Measurements from ENCODE around the gene HAGH. TPM values are rescaled to one million over a fixed set of nuclear protein-coding genes. Genes with fewer than 3 reads are reported as not detected.

The HAGH gene
- total RNA-seq, 1 experiment from 2014 or later, result 48.1 TPM

DNA sequence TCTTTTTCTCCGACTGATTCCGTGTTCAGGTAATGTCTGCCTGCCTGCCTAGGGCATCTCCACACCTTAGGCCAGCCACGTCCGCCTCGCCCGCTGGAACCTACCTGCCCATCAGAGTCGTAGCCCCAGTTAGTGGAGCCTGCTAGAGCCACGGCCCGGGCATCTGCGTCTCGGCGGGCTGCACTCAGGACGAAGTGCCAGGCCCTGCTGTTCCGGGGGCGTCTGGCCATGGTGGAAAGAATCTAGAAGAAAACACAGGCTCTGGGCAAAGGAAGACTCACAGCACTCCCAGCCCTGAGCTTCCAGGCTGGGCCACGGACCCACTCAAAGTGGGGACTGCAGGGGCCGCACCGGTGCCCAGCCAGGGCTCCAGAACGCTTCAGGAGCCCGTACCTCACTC is 45.4 kb downstream of the HAGH start:
- H3K9me3 ChIP-seq, result no peaks in the 10 kb centered on the region
- H3K4me3 Mint-ChIP-seq (ENCODE audit: unreplicated experiment), result peak overlapping the region; percentile 86
- BruUV-seq (replicated peaks), result no TSS peak
- peaks cover 7% of the 10 kb centered on the region for H3K4me1 ChIP-seq
- ChIA-PET POLR2A (interaction anchor here (1.8 kb wide), 1 partner anchor 183 kb away, joined by 36 read pairs; the partner anchor contains the start of gene RPS2), CTCF (no interaction called here)
- H3K4me1 Mint-ChIP-seq (ENCODE audit: low read depth, unreplicated experiment), result peaks cover 8% of the 10 kb centered on the region
- H3K27me3 ChIP-seq (replicated peaks; ENCODE audit: control insufficient read depth, insufficient read depth, low read length), result no peaks in the 10 kb centered on the region
- peaks cover 2% of the 10 kb centered on the region; the same call in 1 of the 2 replicates for H3K36me3 ChIP-seq (ENCODE audit: control insufficient read depth, insufficient read depth, low read length)
- peak overlapping the region; percentile 92 for H3K4me3 ChIP-seq (ENCODE audit: low read depth, low read length)
- H3K27ac Mint-ChIP-seq (ENCODE audit: unreplicated experiment), result peak overlapping the region; percentile 81
- DNase-seq, result no peak
- TF ChIP-seq, protein P1, sequence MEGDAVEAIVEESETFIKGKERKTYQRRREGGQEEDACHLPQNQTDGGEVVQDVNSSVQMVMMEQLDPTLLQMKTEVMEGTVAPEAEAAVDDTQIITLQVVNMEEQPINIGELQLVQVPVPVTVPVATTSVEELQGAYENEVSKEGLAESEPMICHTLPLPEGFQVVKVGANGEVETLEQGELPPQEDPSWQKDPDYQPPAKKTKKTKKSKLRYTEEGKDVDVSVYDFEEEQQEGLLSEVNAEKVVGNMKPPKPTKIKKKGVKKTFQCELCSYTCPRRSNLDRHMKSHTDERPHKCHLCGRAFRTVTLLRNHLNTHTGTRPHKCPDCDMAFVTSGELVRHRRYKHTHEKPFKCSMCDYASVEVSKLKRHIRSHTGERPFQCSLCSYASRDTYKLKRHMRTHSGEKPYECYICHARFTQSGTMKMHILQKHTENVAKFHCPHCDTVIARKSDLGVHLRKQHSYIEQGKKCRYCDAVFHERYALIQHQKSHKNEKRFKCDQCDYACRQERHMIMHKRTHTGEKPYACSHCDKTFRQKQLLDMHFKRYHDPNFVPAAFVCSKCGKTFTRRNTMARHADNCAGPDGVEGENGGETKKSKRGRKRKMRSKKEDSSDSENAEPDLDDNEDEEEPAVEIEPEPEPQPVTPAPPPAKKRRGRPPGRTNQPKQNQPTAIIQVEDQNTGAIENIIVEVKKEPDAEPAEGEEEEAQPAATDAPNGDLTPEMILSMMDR (IDR thresholded peaks at IDR 0.05; ENCODE audit: insufficient read depth in 1 of 2, low read depth in 1 of 2, low read length in 1 of 2, severe bottlenecking in 1 of 2, unreplicated experiment in 1 of 2), result no peak
- intact Hi-C loops (cut with micrococcal nuclease; ENCODE audit: unreplicated experiment), result loop anchor here (5.0 kb wide), 1 partner anchor 41 kb away; no protein-coding TSS in a partner anchor
- no peaks in the 10 kb centered on the region for H3K27me3 Mint-ChIP-seq (ENCODE audit: insufficient read depth, unreplicated experiment)
- H3K9me3 Mint-ChIP-seq (ENCODE audit: unreplicated experiment), result no peaks in the 10 kb centered on the region
- H3K36me3 Mint-ChIP-seq (ENCODE audit: insufficient read depth, unreplicated experiment), result peaks cover 74% of the 10 kb centered on the region

GRCh38 chr16:1780677-1781072 is 46.0 kb downstream of the HAGH start:
- Mint-ChIP-seq H3K4me1 (ENCODE audit: low read depth, unreplicated experiment) (peaks cover 8% of the 10 kb centered on the region), H3K36me3 (ENCODE audit: insufficient read depth, unreplicated experiment) (peaks cover 80% of the 10 kb centered on the region), H3K27me3 (ENCODE audit: insufficient read depth, unreplicated experiment) (no peaks in the 10 kb centered on the region), H3K9me3 (ENCODE audit: unreplicated experiment) (no peaks in the 10 kb centered on the region), H3K27ac (ENCODE audit: unreplicated experiment) (peak overlapping the region; percentile 81), H3K4me3 (ENCODE audit: unreplicated experiment) (peak overlapping the region; percentile 86)
- Histone ChIP-seq H3K4me1 (peaks cover 7% of the 10 kb centered on the region), H3K9me3 (no peaks in the 10 kb centered on the region), H3K4me3 (ENCODE audit: low read depth, low read length) (no peak overlapping the region), H3K36me3 (ENCODE audit: control insufficient read depth, insufficient read depth, low read length) (peaks cover 2% of the 10 kb centered on the region; the same call in 1 of the 2 replicates), H3K27me3 (replicated peaks; ENCODE audit: control insufficient read depth, insufficient read depth, low read length) (no peaks in the 10 kb centered on the region)
- ChIA-PET POLR2A (no interaction called here), CTCF (no interaction called here)
- DNase-seq, result no peak
- TSS peak; percentile 47 for BruUV-seq (replicated peaks)
- intact Hi-C loops (cut with micrococcal nuclease; ENCODE audit: unreplicated experiment), result loop anchor here (5.0 kb wide), 1 partner anchor 42 kb away; no protein-coding TSS in a partner anchor
- TF ChIP-seq, protein P1 (IDR thresholded peaks at IDR 0.05; ENCODE audit: insufficient read depth in 1 of 2, low read depth in 1 of 2, low read length in 1 of 2, severe bottlenecking in 1 of 2, unreplicated experiment in 1 of 2), result no peak

DNA sequence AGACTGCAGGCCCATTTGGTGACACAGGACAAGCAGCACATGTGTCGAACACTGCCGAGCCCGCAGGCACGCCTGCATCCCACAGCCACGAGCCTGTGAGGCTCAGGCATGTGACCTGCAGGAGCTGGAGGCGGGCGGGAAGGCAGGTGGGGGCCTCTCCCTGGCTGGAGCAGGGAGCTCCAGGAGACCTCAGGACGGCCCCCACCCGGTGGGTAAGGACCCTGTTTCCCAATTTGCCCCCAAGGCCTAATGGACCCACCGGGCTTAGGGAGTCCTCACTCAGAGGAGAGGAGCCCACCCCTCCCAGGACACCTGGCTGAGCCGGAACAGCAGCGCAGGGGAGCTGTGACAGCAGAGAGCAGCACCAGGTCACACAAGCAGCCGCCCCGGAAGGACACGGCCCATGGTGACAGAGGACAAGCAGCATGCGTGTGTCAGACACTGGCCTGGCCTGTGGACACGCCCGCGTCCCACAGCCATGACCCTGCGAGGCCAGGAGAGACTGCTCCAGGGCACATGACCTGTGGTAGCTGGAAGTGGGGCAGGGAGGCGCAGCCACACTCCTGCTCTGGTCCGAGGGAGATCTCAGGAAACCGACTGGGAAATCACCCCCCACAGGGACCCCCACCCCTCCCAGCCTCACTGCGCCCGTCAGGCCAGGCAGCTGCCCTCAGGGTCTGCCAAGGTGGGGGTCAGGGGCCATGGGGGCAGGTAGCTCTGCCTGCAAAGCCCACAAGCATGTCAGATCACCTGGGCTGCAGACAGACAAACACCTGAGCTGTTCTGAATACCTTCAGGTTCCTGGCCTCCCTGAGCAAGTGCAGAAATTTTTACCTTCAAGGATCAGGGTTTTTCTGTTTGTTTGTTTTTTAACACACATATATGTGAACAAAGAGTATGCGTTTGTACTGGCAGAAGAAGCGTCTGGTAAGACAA is 46.6 kb downstream of the HAGH start:
- H3K4me1 Mint-ChIP-seq (ENCODE audit: low read depth, unreplicated experiment), result peaks cover 8% of the 10 kb centered on the region
- peak overlapping the region; percentile 81 for H3K27ac Mint-ChIP-seq (ENCODE audit: unreplicated experiment)
- no peak overlapping the region for H3K4me3 ChIP-seq (ENCODE audit: low read depth, low read length)
- BruUV-seq (replicated peaks), result no TSS peak
- POLR2A ChIA-PET, result no interaction called here
- CTCF ChIA-PET, result no interaction called here
- H3K36me3 Mint-ChIP-seq (ENCODE audit: insufficient read depth, unreplicated experiment), result peaks cover 83% of the 10 kb centered on the region
- no peaks in the 10 kb centered on the region for H3K27me3 Mint-ChIP-seq (ENCODE audit: insufficient read depth, unreplicated experiment)
- H3K9me3 Mint-ChIP-seq (ENCODE audit: unreplicated experiment), result no peaks in the 10 kb centered on the region
- H3K4me3 Mint-ChIP-seq (ENCODE audit: unreplicated experiment), result peak overlapping the region; percentile 86
- intact Hi-C loops (cut with micrococcal nuclease; ENCODE audit: unreplicated experiment), result loop anchor here (5.0 kb wide), 1 partner anchor 42 kb away; no protein-coding TSS in a partner anchor
- peaks cover 7% of the 10 kb centered on the region for H3K4me1 ChIP-seq
- H3K27me3 ChIP-seq (replicated peaks; ENCODE audit: control insufficient read depth, insufficient read depth, low read length), result no peaks in the 10 kb centered on the region
- no peaks in the 10 kb centered on the region for H3K9me3 ChIP-seq
- DNase-seq, result no peak
- H3K36me3 ChIP-seq (ENCODE audit: control insufficient read depth, insufficient read depth, low read length), result 0 out of 2 replicates have a peak, but pooled peaks cover under 1% of the 10 kb centered on the region
- TF ChIP-seq, protein P1 (IDR thresholded peaks at IDR 0.05; ENCODE audit: insufficient read depth in 1 of 2, low read depth in 1 of 2, low read length in 1 of 2, severe bottlenecking in 1 of 2, unreplicated experiment in 1 of 2), result no peak

Measured in Caco-2 (cell line).